NOMO-1 treated with dmso at 0.1 percent for 144 hours (cell line): Measurements from ENCODE around the gene SUSD2.
"Not testable (repeated sequence)": the region's sequence is repeated elsewhere in the genome, so short reads cannot be mapped to it uniquely, and the experiment has no call there.

Source experiments
- DNase-seq: peaks from one replicate; lab custom pipeline; 2025; ENCODE audit not compliant: unreplicated experiment; lab: John Stamatoyannopoulos, UW

Gene SUSD2

DNA sequence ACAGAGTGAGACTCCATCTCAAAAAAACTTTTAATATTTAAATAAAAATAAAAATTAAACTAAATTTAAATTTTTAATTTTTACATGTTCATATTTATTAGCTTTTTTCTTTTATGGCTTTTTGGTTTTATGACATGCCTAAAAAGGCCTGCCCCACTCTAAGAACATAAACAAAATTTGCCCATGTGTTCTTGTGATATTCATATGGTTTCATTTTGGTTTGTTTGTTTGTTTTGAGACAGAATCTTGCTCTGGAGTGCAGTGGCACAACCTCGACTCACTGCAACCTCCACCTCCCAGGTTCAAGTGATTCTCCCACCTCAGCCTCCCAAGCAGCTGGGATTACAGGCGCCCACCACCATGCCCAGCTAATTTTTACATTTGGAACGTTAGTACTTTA, 27.7 kb downstream of the SUSD2 start:
- no peak for DNase-seq

DNA sequence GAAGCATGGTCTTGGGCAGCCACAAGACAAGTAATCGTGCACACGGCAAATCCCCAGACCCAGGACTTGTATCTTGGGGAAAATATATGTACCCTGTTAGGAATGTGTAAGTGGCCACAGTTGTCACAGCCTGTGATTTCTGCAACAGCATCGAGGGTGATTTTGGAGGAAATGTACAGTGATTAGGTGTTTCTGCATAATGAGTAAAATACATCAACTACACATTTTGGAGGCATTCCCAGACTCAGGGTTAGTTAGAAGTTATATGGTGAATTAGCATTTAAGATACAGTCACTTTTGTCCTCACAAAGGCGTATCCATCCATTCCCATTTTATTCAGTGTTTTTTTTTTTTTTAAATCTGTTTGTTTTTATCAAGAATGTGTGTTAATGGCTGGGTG, 28.4 kb downstream of the SUSD2 start:
- DNase-seq: no peak

DNA sequence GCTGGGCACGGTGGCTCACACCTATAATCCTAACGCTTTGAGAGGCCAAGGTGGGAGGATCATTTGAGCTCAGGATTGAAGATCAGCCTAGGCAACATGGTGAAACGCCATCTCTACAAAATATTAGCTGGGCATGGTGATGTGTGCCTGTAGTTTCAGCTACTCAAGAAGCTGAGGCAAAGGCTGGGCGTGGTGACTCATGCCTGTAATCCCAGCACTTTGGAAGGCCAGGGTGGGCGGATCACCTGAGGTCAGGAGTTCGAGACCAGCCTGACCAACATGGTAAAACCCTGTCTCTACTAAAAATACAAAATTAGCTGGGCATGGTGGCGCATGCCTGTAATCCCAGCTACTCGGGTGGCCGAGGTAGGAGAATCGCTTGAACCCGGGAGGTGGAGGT, 29.1 kb downstream of the SUSD2 start:
- not testable (repeated sequence) for DNase-seq

DNA sequence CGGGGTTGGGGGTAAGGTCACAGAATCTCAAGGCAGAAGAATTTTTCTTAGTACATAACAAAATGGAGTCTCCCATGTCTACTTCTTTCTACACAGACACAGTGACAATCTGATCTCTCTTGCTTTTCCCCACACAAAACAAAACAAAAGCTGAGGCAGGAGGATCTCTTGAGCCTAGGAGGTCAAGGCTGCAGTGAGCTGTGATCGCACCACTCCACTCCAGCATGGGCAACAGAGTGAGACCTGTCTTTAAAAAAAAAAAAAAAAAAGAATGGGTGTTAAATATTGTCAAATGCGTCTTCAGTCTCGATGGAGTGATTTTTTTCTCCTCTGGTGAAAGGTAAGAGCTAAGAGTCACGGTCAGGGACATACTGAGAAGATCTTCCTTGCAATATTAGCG, 30.4 kb downstream of the SUSD2 start:
- DNase-seq: not testable (repeated sequence)

DNA sequence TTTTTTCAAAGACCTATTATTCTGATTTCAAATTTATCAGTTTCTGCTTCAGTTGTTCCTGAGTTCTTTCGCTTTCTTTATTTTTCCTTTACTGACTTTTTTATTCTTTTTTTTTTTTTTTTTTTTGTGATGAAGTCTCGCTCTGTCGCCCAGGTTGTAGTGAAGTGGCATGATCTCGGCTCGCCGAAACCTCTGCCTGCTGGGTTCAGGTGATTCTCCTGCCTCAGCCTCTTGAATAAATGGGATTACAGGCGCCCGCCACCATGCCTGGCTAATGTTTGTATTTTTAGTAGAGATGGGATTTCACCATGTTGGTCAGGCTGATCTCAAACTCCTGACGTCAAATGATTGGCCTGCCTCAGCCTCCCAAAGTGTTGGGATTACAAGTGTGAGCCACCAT, 31.8 kb downstream of the SUSD2 start:
- not testable (repeated sequence) for DNase-seq

DNA sequence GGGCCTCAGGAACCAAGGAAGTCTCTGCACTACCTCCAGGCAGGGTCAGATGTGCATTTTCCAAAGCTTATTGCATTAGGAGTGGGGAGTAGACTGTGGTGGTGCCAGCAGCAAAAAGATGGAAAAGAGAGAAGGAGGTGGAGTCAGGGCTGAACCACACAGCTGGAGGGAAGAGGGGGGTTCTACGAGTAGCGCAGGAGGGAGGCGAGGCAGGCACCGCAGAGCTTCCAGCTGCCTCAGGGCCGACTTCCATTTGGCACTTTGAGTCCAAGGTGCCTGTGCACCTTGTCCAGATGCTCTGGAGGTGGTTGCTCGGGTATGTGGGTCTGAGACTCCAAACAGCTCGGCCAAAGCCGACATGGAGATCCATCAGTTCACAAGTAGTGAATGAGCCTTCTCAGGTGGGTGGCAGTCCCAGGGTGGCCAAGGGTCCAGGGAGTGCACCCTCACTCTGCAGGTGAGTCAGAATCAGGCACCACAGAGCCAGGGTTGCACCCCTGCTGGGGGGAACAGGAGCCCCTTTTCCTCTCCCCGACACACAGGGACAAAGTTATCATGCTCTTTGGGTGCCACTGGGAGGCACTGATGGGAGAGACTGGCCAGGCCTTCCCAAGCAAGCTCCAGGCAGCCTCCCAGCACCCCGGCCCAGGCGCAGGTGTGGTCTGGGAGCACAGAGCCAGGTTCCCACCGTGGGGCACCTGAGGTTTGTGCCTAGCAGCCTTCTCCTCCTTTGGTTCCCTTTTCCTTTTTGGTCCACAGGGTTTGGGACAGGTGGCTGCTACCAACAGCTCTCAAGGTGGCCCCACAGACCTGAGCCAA, 33.4 kb downstream of the SUSD2 start:
- DNase-seq: no peak

DNA sequence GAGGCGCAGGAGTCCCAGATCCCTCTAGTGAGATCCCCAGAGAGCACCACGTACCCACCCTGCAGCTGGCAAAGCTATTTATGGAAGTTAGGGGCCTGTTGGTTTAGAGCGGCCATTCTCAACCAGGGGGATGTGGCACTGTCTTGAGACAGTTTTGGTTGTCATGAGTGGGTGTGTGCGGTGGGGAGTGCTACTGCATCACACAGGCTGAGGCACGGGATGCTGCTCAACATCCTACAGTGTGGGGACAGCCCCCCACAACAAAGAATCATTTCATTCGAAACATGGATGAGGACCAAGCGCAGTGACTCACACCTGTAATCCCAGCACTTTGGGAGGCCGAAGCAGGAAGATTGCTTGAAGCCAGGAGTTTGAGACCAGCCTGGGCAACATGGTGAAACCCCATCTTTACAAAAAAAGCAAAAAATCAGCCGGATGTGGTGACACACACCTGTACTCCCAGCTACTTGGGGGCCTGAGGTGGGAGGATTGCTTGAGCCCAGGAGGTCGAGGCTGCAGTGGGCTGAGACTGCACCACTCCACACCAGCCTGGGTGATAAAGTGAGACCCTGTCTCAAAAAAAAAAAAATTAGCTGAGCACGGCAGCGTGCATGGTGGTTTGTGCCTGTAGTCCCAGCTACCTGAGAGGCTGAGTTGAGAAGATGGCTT, 35.4 kb downstream of the SUSD2 start:
- DNase-seq: no peak

DNA sequence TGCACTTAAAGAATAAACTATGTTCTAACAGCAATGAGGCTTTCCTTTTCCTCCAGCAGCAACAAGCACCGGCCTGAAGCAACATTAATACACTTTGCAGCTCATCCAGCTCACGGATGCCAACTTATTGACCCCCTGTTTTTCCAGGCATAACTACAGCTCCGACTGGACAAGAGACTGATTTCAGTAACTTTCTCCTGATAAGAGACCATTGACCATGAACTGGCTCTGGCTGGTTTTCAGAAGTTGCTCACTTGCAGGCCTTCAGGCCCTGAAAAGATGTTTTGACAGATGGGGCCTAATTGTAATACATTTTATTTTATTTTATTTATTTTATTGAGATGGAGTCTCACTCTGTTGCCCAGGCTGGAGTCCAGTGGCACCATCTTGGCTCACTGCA, 36.1 kb downstream of the SUSD2 start:
- DNase-seq: no peak

DNA sequence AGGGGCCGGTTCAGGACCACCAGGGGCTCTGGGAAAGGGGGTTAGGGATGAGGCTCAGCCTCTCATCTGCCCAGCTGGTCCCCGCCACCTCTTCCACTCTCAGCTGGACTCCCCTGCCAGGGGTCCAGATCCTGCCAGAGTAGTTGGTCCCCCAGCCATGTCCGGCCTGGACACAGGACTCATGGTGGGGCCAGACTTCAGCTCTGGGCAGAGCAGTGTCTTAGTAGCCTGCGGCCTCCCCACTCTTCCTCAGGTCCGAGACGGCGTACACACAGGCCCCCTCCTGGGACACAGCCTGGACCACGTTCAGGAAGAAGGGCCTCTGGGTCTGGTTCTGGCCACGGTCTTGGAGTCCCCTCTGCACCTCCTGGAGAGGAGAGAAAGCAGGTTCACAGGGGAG, 38.5 kb downstream of the SUSD2 start:
- DNase-seq: no peak

DNA sequence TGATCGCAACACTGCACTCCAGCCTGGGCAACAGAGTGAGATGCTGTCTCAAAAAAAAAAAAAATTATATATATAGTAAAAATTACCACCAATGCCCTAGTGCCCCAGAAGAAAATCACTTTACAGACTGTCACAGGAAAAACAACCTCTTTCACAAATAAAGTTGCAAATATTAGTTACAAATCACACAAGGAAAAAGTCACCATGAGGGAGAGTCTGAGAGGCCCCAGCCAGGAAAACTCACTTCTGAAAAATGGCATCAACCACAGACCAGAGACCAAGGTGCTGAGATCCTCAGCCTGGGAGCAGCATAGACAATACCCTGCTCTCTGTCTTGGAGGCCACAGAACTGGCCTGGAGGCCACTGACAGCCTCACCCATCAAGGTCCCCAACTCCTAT, 43.2 kb downstream of the SUSD2 start:
- DNase-seq: no peak

DNA sequence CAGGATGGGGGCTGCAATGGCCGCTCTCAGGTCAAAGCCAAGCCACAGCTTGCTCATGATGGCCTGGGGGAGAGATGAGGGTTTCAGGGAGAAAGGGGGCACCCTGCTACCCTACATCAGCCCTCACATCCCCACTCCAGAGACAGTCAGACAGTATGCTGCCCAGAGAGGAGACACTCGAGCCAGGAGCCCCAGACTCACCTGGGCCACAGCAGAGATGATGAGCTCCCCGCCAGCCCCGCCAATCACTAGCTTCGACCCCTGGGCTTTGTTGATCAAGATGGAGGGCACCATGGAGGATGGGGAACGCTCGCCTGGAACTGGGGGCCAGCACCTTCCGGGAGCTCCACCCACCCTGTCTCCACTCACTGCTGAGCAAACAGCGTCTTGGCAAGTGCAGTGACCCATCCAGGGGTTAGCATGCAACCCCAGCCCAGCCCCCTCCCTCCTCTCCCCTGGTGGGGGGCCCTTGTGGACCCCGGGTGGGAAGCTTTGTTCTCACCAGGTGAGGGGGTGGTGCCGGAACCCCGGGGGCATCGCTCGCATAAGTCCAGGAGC, 43.8 kb downstream of the SUSD2 start:
- DNase-seq: no peak

DNA sequence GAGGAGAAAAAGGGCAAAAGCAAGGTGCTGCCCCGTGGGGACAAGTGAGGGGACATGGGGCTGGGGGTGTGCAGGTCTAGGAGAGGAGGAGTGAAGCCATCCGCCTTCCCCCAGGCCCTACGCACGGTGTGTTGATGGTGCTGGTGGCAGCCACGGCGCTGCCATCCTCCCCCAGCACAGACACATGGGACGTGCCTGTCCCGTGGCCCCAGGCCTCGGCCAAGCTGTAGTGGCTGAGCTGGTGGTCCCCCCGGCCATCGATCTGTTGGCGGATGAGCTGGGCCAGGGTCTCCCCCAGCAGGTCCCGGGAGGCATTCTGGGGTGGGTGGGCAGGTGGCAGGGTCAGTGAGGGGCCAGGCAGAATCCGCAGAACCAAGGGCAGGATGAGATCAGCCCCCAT, 44.7 kb downstream of the SUSD2 start:
- no peak for DNase-seq

DNA sequence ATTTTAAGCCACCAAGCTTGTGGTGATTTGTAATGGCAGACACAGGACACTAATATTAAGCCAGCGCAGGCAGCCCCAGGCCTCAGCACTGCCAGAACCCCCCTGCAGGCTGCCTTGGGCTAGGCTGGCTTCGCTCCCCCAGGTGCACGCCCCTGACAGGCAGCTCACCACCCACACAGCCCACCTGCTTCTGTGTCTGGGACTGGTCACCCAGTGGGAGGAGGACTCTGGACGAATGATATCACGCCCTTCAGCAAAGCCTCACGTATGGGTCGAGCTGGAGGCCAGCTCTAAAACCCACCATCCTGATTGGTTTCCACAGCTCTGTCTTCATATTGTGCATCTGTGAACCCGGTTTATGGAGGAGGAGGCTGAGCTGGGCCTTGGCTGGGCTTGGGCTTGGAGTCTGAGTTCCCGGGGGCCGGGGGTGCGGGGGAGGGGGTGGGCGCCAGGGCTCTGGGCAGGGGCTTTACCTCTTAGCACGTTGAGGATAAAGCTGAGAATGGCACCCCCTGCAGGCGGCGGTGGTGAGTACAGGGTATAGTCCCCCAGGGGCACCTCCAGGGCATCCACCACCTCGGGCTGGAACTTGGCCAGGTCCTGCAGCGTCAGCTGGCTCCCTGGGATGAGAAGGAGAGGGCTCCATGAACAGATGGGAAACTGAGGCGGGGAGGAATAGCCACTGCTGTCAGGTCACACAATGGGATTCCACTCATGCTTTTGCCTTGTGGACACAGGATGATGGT, 49.8 kb downstream of the SUSD2 start:
- no peak for DNase-seq

DNA sequence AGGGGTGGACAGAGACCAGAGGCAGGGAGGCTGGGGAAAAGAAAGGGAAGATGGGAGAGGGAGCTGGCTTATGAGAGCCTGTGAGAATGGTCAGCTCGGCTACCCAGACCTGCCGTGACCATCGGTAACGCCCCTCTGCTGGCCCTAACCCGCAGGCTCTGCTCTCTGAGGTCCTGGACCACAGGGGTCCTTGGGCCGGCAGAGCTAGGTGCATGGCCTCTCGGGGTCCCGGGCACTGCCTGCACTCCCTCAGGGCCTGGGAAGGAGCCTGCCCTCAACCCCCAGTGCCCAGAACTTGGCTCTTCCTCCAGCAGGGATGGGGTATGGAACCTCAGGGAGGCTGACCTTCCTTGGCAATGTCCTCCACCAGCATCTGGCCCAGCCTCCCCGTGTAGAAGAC, 50.4 kb downstream of the SUSD2 start:
- DNase-seq: no peak

DNA sequence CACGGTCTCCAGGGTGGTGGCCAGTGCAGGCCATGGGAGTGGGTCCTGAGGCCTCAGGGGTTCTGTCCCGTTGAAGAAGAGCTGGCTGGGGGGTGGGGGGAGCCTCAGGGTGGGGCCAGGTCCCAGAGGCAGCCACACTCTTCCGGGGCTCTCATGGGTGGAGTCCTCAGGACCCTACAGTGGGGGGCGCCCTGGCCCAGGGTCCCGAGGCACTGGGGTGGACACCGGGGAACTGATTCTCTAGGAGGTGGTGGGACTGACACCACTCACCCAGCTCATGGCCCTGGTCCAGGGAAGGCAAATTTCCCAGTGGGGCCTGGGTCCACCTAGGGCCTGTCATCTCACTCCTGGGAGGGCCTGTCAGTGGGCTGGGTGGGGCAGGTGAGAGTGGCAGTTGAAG, 50.8 kb downstream of the SUSD2 start:
- DNase-seq: no peak

DNA sequence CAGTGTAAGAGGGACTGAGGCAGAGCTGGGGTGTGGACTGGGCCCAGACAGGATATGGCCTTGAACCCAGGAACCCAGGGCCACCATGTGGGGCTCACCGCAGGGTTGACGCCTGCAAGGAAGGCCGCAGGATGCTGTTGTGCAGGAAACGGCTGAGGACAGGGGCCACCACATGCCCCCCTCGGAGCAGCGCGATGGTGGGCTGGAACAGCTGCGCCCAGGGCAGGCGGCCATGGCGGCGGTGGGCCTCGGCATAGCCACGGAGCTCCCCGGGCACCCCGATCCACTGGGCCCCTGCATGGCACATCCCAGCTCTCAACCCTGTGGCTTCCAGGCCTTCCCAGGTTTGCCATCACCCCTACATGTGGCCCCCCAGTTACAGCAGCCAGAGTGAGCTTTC, 51.4 kb downstream of the SUSD2 start:
- no peak for DNase-seq

DNA sequence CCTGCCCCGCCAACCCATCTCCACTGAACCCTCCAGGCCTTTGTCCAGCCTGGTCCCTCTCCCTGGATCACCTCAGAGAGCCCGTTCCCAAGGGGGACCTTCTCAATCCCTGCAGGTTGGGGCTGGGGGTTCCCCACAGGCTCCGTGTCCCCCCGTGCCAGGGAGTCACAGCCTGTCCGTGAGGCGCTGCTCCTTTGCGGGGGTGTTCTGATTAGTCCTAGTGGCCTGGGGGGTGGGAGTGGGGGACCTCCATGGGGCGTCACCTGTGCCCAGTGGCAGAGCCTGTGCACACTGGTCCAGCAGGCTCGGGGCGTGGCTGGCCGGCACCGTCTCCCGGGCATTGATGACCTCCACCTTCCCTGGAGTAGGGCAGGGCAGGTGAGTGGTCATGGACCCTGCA, 51.9 kb downstream of the SUSD2 start:
- no peak for DNase-seq

DNA sequence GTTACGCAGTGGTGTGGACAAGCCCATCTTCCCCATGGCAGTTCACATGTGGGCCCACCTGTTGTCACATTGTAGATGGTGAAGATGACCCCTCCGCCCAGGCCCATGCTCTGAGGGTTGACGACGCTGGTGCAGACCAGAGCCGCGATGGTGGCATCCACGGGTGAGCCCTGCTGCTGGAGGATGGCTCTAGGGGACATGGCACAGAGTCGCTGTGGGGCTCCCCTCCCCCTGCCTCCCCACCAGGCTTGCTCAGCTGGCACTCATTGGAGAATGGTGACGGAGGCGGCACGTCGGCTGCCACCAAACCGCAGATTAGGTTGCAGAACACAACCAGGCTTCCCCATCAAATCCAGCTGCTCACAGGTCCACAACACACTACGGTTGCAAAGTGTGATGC, 52.5 kb downstream of the SUSD2 start:
- DNase-seq: no peak

DNA sequence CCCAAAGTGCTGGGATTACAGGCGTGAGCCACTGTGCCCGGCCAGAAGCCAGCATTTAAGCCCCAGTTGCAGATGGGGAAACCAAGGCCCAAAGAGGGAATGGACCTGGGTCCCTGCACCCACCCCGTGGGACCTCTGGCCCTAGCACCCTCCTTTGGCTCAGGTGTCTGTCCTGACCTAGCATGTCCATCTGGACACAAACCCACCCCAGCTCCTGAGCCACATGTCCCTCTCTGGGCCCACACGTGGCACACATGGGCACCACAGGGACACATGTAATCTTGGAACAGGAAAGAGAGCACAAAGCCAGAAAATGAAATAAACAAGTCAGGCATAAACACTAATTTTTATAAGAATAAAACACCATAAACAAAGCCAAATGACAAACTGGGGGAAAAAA, 54.0 kb downstream of the SUSD2 start:
- no peak for DNase-seq

DNA sequence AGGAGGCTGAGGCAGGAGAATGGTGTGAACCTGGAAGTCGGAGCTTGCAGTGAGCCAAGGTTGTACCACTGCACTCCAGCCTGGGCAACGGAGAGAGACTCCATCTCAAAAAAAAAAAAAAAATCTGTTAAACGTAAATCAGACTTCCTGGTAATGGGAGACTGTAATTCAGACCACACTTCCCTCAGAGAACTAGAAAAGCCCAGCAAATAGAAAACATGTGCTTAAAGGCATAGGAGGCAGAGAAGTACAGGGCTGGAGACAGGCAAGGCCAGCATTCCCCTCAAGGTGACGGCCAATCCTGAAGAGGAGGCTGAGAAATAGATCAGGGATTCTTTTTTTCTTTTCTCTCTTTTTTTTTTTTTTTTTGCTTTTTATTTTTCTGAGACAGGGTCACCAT, 55.4 kb downstream of the SUSD2 start:
- no peak for DNase-seq

DNA sequence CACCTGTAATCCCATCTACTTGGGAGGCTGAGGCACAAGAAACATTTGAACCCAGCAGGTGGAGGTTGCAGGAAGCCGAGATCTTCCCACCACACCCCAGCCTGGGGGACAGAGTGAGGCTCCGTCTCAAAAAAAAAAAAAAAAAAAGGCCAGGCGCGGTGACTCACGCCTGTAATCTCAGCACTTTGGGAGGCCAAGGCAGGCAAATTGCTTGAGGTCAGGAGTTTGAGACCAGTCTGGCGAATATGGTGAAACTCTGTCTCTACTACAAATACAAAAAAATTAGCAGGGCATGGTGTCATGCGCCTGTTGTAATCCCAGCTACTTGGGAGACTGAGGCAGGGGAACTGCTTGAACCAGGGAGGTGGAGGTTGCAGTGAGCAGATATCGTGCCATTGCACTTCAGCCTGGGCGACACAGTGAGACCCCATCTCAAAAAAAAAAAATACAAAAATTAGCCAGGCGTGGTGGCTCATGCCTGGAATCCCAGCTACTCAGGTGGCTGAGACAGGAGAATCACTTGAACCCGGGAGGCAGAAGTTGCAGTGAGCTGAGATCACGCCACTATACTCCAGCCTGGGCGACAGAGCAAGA, 56.9 kb downstream of the SUSD2 start:
- DNase-seq: not testable (repeated sequence)
